NCI-H2107 treated with DMSO at 0.1 percent for 48 hours (cell line): Measurements from ENCODE around the gene DLST.
"Not testable (repeated sequence)": the region's sequence is repeated elsewhere in the genome, so short reads cannot be mapped to it uniquely, and the experiment has no call there.

Experiments
- DNase-seq: peaks from one replicate; lab custom pipeline; 2025; ENCODE audit not compliant: unreplicated experiment; lab: John Stamatoyannopoulos, UW

Gene DLST

DNA sequence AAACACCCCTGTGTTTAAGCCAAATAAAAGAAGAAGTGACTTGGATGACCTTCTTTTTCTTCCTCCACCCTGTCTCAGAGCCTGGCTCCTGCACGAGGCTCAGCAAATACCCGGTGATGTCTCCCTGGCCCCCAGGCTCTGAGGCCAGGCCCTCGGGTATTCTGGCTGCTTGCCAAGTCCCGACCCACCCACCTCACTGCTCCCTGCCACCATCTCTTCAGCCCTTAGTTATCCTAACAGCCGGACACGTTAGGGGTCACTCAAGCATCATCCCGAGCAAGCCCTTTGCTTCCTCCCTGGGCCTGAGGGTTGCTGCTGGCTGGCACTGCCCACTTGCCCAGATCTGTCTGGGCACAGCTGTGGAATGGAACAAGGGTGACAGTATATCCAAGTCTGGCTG is 34.1 kb downstream of the DLST start:
- DNase-seq = no peak

DNA sequence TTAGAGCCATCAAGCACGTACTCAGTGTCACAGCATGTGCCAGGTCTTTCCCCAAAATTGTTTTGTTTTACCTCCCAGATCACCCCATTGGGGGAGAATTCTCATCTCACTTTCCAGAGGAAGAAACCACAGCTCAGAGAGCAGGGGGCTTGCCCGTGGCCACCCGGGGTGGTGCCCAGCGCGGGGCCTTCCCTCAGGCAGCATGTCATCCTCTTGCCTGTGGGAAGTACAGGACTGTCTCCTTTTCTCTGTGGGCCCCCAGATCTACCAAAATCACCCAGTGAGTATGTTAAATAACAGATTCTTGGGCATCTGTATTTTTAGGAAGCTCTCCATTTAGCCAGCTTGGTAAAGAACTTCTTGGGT is 35.4 kb downstream of the DLST start:
- no peak for DNase-seq

DNA sequence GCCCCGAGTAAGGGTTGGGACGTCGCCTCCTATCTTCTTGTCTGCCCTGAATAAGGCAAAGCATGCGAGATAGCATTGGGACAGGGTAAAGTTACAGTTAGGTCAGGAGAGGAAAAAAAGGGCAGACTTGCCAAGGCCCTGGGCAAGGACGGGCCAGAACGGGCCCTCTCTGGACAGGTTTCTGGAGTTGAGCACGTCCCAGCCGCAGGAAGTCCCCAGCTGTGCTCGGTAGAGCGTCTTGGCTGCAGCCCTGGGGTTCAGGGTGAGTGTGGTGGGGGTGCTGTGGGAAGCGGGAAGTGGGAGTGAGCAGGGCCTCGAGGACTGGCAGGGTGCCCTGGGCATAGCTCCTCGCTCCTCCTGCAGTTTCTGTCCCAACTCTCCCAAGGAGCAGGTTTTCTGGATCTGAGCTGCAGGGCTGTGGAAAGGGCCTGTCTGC is 35.9 kb downstream of the DLST start:
- no peak for DNase-seq

DNA sequence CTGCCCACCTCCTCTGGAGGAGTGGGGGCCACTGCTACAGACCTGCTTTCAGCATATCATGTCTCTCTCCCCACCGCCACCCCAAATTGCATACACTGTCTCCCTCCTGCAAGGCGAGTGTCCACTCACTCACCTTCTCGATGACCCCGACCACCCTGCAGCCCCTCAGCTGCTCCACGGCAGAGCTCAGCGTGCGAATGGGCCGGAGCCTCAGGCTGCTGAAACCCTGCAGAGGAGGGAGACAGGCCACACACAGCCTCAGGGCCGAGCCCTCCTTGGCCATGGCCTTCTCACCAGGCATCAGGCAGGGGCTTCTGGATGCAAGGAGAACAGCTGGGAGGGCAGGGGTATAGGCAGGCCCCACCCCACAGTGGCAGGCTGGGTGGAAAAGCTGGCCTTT is 36.7 kb downstream of the DLST start:
- DNase-seq = no peak

DNA sequence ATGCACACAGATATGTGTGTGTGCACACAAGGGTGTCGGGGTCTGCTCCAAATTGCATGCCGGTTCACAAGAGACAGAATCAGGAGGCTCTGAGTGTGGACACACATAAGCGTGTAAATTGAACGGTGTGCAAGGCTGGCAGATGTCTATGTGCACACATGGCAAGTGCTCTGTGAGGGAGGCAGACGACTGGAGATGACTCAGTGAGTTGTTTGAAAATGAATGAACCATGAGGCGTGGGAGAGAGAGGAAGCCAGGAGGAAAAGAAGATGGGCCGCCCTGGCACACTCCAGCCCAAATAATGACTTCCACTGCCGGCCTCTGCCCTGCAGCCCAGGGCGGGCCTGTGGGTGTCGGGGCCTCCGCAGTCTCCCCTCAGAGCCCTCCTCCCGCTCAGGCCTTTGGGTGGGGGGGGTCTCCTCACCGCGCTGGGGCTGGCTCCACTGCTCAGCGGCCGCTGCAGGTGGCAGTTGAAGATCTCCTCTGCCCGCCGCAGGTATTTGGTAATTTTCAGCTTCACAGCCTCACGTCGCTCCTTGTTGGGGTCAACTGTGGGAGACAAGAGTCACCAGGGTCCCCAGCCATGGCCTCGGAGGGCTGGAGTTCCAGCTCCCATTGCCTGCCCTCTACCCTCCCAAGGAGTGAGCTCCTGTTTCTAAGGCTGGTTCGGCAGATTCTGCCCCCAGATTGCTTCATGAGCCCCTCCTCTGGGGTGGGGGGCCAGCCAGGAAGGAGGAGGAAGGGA is 37.9 kb downstream of the DLST start:
- DNase-seq = no peak

DNA sequence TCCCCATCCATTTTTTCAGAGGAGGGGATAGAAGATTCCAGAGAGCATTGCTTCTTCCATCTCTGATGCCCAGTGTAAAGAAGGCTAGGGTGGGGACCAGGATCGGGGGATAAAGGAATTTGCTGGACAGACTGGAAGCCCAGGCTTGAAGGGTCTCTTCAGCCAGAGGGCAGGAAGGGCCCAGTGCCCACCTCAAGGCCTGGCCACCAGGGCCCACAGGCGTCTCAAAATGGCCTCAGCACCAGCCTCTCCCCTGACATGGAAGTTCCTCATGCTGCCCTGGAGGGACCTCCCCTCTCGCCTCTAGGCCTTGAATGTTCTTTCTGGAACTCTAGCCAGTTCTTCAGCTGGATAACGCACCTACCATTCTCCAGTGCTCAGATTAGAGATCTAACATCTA is 38.6 kb downstream of the DLST start:
- DNase-seq = no peak

DNA sequence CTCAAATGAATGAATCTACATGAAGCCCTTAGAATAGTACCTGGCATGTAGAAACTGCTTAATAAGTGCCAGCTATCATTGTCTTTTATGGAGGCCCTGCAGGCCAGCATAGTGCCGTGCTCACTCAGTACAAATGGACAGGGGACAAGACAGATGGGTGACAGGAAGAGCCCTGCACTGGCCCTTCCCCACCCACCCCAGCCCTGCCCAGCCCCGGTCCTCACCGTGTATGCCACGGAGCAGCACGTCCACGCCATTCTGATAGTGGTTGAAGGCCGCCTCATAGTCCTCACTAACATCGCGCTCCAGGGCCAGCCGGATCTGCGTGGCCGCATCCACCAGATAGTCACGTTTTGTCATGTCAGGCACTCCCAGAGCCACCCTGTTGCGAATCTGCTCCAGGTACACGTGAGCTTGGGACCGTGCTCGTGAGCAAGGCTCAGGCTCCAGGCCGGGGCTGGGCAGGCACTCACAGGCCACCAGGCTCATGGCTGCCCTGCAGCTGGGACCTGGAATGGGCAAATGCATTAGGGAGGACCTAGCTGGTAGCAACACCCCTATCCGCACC is 39.4 kb downstream of the DLST start:
- no peak for DNase-seq

DNA sequence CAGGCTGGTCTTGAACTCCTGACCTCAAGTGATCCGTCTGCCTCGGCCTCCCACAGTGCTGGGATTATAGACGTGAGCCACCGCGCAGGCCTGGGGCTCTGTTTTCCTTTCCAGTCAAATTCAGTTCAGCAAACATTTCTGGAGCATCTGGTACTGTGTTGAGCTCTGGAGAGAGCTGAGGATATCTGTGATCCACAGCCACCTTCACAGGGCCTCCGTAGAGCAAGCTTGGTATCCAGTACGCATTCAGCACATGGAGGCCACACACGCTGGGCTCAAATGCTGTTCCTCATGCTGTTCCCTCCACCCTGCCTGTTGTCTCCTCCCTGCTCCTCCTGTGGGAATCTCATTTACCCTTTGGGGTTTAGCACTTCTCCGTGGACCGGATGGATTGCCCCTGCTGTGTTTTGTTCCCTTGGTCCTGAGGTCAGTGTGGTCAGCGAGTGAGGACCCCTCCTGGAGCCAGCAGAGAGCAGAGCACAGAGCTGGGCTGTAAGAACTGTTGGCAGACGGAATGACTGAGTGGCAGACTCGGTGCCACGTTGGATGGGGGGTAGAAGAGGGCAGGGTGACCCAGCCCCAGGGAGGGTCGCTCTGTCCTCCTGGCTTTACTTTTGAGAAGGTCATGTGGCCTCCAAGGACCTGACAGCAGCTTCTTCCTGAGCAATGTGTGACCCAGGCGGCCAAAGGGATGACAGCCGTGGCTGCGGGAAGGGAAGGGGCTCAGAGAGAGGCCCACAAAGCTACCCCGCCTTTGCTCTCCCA is 40.5 kb downstream of the DLST start:
- DNase-seq = no peak

DNA sequence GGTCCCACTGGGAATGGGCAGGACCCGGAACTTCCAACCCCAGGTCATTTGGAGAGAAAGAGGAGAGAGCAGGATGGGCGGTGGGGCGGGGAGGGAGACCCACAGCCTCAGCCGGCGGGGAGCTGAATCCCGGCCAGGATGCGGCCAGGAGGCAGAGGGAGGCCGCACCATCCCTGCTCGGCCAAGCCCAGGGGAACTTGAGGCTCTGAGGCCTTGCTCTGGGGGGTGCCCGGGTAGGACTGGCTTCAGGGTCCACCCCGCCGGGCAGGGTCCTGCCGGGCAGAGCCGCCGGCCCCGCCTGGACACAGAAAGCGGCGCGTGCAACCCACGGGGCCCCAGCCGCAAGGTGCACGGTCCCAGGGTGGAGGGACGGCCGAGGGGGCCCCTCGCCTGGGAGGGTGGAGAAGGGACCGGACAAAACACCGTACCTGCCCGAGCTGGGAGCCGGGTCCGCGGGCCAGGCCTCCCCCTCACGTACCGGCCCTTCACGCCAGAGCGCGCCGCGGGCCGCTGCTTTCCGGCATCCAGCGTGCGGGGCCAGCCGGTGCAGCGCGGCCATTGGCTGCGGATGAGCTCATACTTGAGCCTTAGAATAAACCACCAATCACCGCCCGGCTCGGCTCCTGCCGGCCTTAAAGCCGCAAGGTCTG is 41.2 kb downstream of the DLST start, which contains the start of gene RPS6KL1:
RPS6KL1 (minus strand) TSS at position 509 of the 650 bp plus-strand sequence. CDS start 1,719 bp downstream, outside the sequence.
- DNase-seq = peak; percentile 77

DNA sequence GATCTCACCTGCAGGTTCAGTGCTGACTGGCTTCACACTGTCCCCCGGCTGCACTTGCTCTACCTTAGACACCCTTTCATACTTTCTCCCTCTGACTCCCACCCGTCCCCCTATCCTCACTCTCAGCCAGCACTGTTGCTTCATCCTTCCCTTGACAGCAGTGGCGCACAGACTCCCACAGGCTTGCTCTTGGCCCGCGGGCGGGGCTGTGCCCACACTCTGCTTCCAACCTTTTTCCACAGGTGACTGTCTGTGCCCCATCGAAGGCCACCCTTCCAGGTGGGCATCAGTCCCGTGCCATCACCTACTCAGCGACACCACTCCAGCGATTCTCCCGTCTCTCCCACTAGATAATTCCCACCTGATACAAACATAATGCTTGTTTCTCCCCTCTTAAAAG is 42.3 kb downstream of the DLST start:
- DNase-seq = no peak

DNA sequence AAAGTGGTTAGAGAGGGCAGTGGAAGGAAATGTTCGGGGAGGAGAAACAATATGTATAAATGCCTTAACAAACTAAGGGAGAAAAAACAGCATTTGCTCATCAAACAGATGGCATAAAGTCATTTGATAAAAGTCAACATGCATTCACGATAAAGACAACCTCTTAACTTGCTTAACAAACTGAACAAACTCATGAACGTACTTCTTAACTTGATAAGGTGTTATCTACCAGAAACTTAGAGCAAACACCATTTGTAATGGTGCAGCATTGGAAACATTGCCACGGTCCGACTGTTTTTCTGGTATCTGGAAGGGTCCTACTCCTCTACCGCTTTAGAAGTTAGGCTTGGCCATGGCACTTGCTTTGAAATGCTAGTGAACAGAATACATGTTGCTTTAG is 45.5 kb downstream of the DLST start:
- DNase-seq = no peak

DNA sequence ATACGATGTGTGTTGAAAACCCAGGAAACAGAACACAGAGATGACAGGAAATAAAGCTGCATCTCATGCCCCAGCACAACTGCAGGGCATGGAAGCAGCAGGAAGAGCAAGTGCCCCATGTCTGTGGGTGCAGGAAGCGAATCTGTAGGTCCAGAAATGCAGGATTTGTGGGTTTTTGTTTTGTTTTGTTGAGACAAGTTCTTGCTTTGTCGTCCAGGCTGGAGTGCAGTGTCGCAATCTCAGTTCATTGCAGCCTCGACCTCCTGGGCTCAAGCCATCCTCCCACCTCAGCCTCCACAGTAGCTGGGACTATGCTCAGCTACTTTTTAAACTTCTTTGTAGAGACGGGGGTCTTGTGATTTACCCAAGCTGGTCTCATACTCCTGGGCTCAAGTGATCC is 47.5 kb downstream of the DLST start:
- DNase-seq = no peak

DNA sequence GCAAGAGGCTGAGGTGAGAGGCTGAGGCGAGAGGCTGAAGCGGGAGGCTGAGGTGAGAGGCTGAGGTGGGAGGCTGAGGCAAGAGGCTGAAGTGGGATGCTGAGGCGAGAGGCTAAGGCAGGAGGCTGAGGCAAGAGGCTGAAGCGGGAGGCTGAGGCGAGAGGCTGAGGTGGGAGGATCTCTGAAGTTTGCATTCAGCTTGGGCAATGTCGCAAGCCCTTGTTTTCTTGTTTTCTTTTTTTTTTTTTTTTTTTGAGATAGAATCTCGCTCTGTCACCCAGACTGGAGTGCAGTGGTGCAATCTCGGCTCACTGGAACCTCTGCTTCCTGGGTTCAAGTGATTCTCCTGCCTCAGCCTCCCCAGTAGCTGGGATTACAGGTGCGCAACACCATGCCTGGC is 50.0 kb downstream of the DLST start:
- DNase-seq = not testable (repeated sequence)

DNA sequence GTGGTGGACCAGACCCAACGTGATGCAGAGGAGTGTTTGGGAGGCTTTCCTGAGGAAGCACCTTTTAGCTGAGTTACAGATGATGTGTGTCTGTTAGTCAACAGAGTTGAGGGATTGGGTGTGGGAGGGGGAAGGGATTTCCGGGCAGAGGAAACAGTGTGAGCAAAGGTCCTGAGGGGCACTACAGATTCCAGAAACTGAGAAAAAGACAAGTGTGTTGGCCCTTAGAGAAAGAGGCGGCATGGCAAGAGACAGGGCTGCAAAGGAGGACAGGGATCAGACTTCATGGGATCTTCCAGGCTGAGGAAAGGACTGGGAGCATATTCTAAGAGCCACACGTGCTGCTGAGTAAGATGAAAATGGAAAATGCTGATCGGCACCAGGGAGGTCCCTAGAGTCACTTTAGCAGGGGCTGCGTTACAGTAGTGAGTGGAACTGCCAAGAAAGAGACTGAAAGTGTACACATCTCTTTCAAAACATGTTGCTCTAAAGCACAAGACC is 50.7 kb downstream of the DLST start:
- DNase-seq = no peak

DNA sequence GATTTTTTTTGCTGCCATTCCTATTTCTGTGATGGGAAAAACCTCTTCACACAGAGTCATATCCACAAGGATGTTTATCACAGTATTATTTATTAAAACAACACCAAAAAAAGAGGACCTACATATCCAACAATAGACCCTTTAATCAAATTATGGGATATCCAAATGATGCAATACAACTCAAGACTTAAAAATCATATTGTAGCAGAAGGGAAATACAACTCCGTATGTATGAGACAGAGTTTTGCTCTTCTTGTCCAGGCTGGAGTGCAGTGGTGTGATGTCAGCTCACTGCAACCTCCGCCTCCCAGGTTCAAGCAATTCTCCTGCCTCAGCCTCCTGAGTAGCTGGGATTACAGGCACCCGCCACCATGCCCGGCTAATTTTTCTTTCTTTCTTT is 51.2 kb downstream of the DLST start:
- DNase-seq = not testable (repeated sequence)

DNA sequence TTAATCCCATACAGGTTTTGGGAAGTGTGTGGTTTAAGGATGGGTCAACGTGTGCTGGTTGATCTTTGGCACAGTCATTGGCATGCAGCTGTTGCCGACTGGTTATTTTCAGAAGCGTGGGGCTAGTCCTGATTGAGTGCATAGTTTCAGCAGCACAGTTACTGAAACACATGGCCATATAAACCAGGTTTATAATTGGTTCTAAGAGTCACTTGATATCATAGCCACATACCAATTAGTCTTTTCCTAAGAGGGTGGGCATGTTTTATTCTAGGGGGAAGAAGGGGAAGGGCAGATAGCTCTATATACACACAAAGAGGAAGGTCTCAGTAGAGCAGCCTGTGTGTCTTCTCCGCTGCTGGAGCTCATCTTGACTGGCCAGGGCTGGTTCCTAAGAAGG is 52.3 kb downstream of the DLST start:
- no peak for DNase-seq

DNA sequence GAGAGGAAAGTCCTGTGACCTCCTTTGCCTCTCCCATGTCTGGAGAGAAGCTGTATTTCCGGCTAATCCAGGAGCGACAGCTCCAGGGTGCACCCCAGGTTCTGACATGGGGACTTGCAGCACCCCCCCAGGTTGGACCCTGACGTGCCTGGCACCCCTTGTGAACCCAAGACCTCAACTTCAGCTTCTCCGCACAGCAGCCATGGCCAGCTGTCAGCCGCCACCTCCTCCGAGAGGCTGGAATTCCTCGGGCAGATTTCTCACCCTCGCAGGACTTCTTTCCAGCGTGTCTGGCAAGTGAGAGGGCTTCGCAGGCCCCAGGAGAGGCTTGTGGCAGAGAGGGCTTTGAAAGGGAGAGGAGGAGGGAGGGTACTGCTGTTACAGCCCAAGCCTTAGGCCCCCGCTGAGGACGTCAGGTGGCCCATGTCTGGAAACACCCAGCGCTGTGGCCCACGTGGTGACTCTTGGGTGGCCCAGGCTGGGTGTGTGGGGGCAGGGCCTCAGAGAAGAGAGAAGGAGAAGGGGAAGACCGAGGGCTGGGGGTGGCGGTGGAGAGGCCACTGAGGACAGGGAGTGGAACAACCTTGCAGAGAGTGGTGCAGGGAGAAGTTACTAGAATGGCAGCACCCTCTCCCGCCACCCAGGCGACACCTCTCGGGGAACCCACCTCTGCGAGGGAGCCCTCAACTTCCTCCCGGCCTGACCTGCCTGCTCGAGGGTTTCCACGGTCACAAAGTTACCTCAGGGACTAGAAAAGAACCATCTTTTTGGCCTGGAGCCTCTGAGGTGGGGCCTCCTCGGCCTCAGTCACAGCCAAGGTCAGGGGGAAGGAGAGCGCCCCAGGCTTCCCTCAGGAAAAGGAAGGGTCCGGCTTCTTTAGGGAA is 53.0 kb downstream of the DLST start:
- no peak for DNase-seq

DNA sequence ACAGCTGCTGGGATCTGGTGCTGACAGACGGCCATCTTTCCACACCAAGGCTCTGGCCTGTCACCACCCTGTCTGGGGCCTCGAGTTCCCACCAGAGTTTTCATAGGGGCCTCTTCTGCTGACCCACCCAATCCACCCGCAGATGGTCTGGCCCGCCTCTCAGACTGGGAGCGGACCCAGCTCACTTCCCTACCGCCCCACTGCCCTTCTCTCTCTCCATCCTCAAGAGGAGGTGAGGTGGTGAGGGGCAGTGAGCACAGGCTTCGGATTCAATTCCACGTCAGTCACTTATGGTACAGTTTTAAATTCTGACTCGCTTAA is 53.6 kb downstream of the DLST start:
- DNase-seq = no peak

DNA sequence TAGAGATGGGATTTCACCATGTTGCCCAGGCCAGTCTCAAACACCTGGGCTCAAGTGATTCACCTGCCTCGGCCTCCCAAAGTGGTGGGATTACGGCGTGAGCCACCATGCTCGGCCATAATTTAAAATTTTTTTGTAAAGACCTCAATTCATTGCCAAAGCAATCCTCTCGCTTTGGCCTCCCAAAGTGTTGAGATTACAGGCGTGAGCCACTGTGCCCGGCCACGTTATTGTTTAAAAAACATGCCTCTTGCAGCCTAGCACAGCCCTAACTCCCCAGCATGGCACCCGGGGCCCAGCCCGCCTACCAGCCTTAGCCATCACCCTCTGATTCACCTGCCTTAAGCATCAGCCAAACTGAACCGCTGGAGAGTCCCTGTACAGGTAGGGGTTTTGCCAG is 54.4 kb downstream of the DLST start:
- no peak for DNase-seq

DNA sequence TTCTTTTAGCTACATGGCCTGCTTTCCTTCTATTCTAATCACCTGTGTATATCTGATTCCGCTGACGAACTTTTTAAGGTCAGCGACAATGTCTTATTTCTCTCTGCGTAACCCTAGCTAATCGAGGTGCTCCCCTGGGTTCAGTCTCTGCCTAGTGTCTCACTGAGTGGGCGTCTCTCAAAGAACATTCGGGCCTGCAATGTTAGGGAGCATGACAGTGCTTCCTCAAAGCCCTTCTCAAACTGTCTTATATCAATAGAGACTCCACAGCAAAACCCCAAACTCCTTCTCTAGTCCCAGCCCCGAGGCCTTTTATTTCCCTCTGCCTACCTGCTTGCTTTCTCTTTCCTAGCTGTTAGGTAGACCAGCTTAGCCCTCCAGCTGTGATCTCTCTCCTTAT is 55.0 kb downstream of the DLST start:
- DNase-seq = no peak

DNA sequence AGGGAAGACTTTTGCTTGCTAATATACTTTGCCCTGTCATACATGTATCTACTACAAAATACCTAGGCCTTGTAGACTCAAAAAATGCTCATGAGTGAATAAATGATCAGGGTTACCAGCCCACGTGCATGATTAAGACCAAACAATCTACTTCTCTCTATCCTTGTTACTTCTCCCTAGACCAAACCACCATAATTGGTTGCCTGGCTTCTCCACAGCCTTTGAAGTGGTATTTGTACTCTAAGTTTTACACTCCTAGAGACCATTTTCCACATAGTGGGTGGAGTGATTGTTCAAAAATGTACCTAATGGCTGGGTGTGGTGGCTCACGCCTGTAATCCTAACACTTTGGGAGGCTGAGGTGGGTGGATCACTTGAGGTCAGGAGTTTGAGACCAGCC is 55.5 kb downstream of the DLST start:
- no peak for DNase-seq
